Measurements from ENCODE around the gene SEMA4C. TPM values are rescaled to one million over a fixed set of nuclear protein-coding genes. Genes with fewer than 3 reads are reported as not detected.

SEMA4C gene, protein sequence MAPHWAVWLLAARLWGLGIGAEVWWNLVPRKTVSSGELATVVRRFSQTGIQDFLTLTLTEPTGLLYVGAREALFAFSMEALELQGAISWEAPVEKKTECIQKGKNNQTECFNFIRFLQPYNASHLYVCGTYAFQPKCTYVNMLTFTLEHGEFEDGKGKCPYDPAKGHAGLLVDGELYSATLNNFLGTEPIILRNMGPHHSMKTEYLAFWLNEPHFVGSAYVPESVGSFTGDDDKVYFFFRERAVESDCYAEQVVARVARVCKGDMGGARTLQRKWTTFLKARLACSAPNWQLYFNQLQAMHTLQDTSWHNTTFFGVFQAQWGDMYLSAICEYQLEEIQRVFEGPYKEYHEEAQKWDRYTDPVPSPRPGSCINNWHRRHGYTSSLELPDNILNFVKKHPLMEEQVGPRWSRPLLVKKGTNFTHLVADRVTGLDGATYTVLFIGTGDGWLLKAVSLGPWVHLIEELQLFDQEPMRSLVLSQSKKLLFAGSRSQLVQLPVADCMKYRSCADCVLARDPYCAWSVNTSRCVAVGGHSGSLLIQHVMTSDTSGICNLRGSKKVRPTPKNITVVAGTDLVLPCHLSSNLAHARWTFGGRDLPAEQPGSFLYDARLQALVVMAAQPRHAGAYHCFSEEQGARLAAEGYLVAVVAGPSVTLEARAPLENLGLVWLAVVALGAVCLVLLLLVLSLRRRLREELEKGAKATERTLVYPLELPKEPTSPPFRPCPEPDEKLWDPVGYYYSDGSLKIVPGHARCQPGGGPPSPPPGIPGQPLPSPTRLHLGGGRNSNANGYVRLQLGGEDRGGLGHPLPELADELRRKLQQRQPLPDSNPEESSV
- 15.2 and 16.6 TPM in 2 replicates for total RNA-seq

GRCh38 chr2:96869822-96870625 lies at the start of gene SEMA4C:
TSS of gene SEMA4C (minus strand) at chr2:96870080. CDS start at chr2:96867886, 2,194 bp downstream.

DNA sequence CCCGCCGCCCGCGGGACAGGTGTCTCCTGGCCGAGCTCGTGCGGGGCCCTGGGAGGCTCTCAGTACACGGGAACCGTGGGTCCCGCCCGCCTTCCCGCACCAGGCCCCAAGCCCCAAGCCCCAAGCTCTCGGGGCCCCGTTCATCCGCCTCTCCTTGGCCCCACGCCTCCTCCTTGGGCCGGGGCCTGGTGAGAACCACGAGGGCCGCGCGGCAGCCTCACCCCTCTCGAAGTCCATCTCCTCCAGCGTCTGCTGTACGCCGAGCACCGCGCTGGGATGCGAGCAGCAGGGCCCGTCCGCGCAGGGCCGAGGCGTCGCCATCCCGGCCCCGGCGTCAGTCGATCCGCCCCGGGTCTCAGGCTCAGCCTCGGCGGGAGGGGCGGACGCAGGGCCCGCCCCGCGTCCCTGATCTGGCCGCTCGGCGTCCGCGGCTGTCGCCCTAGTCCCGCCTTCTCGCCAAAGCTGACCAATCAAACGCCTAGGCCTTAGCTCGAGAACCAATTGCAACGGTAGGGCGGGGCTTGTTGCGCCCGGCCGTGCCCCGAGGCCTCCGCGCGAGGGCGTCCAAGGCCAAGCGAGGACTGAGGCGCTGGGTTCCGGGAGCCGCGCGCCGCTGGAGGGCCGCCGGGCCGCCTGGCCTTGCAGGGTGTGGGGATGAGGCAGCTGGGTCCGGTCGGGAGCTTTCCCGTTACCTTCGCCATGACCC lies 12.1 kb downstream of the SEMA4C start, which contains the start of gene ANKRD39:
TSS of gene ANKRD39 (minus strand) at position 350 of the 706 bp plus-strand sequence. CDS start at position 321, 29 bp downstream.

DNA sequence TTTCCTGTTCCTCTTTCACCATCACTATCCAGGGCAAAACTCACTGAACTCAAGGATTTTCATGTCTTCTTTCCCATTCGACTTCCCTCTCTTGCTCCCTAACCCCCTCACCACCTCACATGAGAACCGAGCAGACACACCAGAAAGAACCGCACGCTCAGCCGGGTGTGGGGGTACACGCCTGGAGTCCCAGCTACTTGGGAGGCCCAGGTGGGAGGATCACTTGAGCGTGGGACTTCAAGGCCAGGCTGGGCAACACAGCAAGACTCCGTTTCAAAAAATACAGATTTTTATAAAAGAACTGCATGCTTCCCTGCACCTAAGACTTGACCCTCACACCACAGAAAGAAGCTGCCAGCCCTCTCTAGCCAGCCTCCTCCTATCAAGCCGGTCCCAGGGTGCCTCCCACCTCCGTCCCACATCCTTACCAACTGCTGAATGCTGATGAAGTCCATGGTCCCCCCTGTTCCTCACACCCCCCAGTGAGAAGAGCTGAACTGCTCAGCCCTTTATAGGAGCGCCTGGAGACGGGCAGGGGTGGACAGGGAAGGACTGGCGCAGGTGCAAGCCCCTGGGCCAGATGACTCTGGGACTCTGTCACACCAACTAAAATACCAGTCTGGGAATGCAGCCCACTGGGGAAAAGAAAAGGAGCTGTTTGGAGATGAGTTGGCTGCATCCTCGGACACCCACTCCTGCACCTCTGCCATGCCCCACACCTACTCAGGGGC lies 26.2 kb downstream of the SEMA4C start, which contains the start of gene ANKRD23:
TSS of gene ANKRD23 (minus strand) at position 484 of the 731 bp plus-strand sequence. CDS start at position 455, 29 bp downstream.

DNA sequence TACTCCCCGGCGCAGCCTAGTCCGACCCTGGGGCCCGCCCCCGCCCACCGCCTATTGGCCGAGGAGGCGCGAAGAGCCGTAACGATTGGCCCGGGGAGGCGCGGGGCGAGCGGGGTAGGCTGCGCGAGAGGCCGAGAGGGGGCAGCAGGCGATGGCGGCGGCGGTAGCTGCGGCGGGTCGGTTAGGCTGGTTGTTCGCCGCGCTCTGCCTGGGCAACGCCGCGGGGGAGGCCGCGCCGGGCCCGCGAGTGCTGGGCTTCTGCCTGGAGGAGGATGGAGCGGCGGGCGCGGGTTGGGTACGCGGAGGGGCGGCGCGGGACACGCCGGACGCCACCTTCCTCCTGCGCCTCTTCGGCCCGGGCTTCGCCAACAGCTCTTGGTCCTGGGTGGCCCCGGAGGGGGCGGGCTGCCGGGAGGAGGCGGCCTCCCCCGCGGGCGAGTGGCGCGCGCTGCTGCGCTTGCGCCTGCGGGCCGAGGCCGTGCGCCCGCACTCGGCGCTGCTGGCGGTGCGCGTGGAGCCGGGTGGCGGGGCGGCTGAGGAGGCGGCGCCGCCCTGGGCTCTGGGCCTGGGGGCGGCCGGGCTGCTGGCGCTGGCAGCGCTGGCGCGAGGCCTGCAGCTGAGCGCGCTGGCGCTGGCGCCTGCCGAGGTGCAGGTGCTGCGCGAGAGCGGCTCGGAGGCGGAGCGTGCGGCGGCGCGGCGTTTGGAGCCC lies 53.6 kb downstream of the SEMA4C start, which contains the start of gene CNNM3:
TSS of gene CNNM3 (plus strand) at position 142 of the 709 bp plus-strand sequence. CDS start at position 152, 10 bp downstream.

Other genes with a start within 250 kb of the SEMA4C start
- gene KANSL3, start 231.8 kb downstream of the SEMA4C start, total RNA-seq = 14.3 and 18.1 TPM in 2 replicates
- gene FER1L5, start 227.3 kb downstream of the SEMA4C start, total RNA-seq = 0.21 TPM in 1 of 2 replicates, not detected in the other
- 12.8 and 13.1 TPM in 2 replicates for gene LMAN2L, start 130.0 kb downstream of the SEMA4C start, total RNA-seq
- gene CNNM4, start 109.2 kb downstream of the SEMA4C start, total RNA-seq = 5.3 and 6.1 TPM in 2 replicates
- 4.7 TPM in 2 replicates for gene CNNM3, start 53.8 kb downstream of the SEMA4C start, total RNA-seq
- 0.28 and 0.56 TPM in 2 replicates for gene ANKRD23, start 26.1 kb downstream of the SEMA4C start, total RNA-seq
- gene ANKRD39, start 12.1 kb downstream of the SEMA4C start, total RNA-seq = 20.9 and 24.8 TPM in 2 replicates
- gene FAM178B, start 116.5 kb upstream of the SEMA4C start, total RNA-seq = not detected in 2 replicates
- 7.5 and 10.3 TPM in 2 replicates for gene FAHD2B, start 224.8 kb upstream of the SEMA4C start, total RNA-seq
- gene ANKRD36, start 243.1 kb upstream of the SEMA4C start, total RNA-seq = 4.5 and 5.0 TPM in 2 replicates

All from airway epithelial cell (primary cell).